IMR-90 (cell line): ENCODE data around the gene PRLR. TPM values are rescaled to one million over a fixed set of nuclear protein-coding genes. Genes with fewer than 3 reads are reported as not detected.

Experiments
- ATAC-seq: fragments of 200-7000 bp; cut with Tn5 transposase; 2 replicates; pipeline ENCODE4 v1.9.1; 2020; ENCODE audit warnings: low read depth, mild to moderate bottlenecking, moderate library complexity
- BruUV-seq: library from RNA; stranded (reverse); fragments of 400-500 nt; replicated peaks from 2 replicates; lab custom pipeline; 2021; lab: Mats Ljungman, UMichigan
- CTCF ChIA-PET: fragments of 300-600 bp; formaldehyde crosslinking; extraction: SDS; loops from one replicate; lab custom pipeline; 2021; ENCODE audit warnings: antibody characterized with exemption; lab: Yijun Ruan, JAX
- POLR2A ChIA-PET: fragments of 300-600 bp; sonication (Branson Sonifier 250); formaldehyde crosslinking; loops from one replicate; lab custom pipeline; 2022; ENCODE audit warnings: antibody characterized with exemption; ENCODE audit not compliant: unreplicated experiment; lab: Charles Lee
- DNase-seq: peaks from one replicate; pipeline ENCODE4 v3.0.0; 2013
- H2AFZ ChIP-seq: replicated peaks from 2 replicates; pipeline ENCODE3; 2013; ENCODE audit warnings: low read length, mild to moderate bottlenecking; ENCODE audit not compliant: poor library complexity
- H2AK5ac ChIP-seq: 2 replicates; pipeline ENCODE4 v1.6.1; 2013; ENCODE audit warnings: low read depth, low read length, inconsistent platforms
- H2AK9ac ChIP-seq: replicated peaks from 2 replicates; pipeline ENCODE3; 2013; ENCODE audit warnings: mild to moderate bottlenecking, low read depth, low read length, moderate library complexity; ENCODE audit not compliant: poor library complexity
- H2BK120ac ChIP-seq: 2 replicates; pipeline ENCODE4 v1.6.1; 2013; ENCODE audit warnings: low read depth, low read length, inconsistent platforms
- H2BK15ac ChIP-seq: 3 replicates; pipeline ENCODE4 v1.6.1; 2013; ENCODE audit warnings: low read depth, low read length, inconsistent platforms
- H2BK20ac ChIP-seq: 2 replicates; pipeline ENCODE4 v1.6.1; 2013; ENCODE audit warnings: low read depth, mild to moderate bottlenecking, inconsistent platforms, low read length, moderate library complexity
- H2BK5ac ChIP-seq: 2 replicates; pipeline ENCODE4 v1.6.1; 2013; ENCODE audit warnings: mild to moderate bottlenecking, low read depth, low read length, inconsistent platforms; ENCODE audit not compliant: poor library complexity, severe bottlenecking
- H3K14ac ChIP-seq: replicated peaks from 2 replicates; pipeline ENCODE4 v1.6.1; 2013; ENCODE audit warnings: low read depth, low read length, inconsistent platforms
- H3K18ac ChIP-seq: 2 replicates; pipeline ENCODE4 v1.6.1; 2013; ENCODE audit warnings: low read depth, low read length, control low read depth
- H3K23ac ChIP-seq: 2 replicates; pipeline ENCODE4 v1.6.1; 2013; ENCODE audit warnings: low read depth, low read length, inconsistent platforms
- H3K27ac ChIP-seq: 2 replicates; pipeline ENCODE4 v1.5.1; 2013; ENCODE audit warnings: mild to moderate bottlenecking, control low read depth, low read length; ENCODE audit not compliant: insufficient read depth
- H3K27me3 ChIP-seq: 2 replicates; pipeline ENCODE4 v1.6.1; 2013; ENCODE audit warnings: low read length; ENCODE audit not compliant: control insufficient read depth, insufficient read depth
- H3K36me3 ChIP-seq: 2 replicates; pipeline ENCODE4 v1.6.1; 2013; ENCODE audit warnings: low read length, mixed read lengths; ENCODE audit not compliant: control insufficient read depth, insufficient read depth
- H3K4ac ChIP-seq: 2 replicates; pipeline ENCODE4 v1.6.1; 2013; ENCODE audit warnings: low read depth, low read length, inconsistent platforms
- H3K4me1 ChIP-seq: 2 replicates; pipeline ENCODE4 v1.6.1; 2013; ENCODE audit warnings: low read length, mixed read lengths; ENCODE audit not compliant: control insufficient read depth, insufficient read depth
- H3K4me2 ChIP-seq: 2 replicates; pipeline ENCODE4 v1.6.1; 2013; ENCODE audit warnings: low read depth, mild to moderate bottlenecking, control low read depth, low read length, moderate library complexity
- H3K4me3 ChIP-seq: 2 replicates; pipeline ENCODE4 v1.5.1; 2013; ENCODE audit warnings: low read depth, mild to moderate bottlenecking, control low read depth, low read length, moderate library complexity; ENCODE audit not compliant: insufficient read depth
- H3K56ac ChIP-seq: 2 replicates; pipeline ENCODE4 v1.6.1; 2013; ENCODE audit warnings: low read length, inconsistent platforms; ENCODE audit not compliant: insufficient read depth; ENCODE audit errors: extremely low read depth
- H3K79me1 ChIP-seq, 2 experiments: 2 replicates each; pipeline ENCODE4 v1.6.1; 2013; ENCODE audit warnings: low read length in 2 of 2, inconsistent platforms in 1 of 2, low read depth in 1 of 2
- H3K9ac ChIP-seq: 2 replicates; pipeline ENCODE4 v1.6.1; 2013; ENCODE audit warnings: low read depth, low read length, control low read depth
- H3K9me1 ChIP-seq: 2 replicates; pipeline ENCODE4 v1.6.1; 2013; ENCODE audit warnings: low read length, inconsistent platforms; ENCODE audit not compliant: insufficient read depth
- H3K9me3 ChIP-seq: 2 replicates; pipeline ENCODE4 v1.6.1; 2013; ENCODE audit warnings: low read length; ENCODE audit not compliant: control insufficient read depth, insufficient read depth
- H4K20me1 ChIP-seq: 2 replicates; pipeline ENCODE4 v1.6.1; 2013; ENCODE audit warnings: low read length, inconsistent platforms; ENCODE audit not compliant: insufficient read depth
- H4K5ac ChIP-seq: 2 replicates; pipeline ENCODE4 v1.6.1; 2013; ENCODE audit warnings: mild to moderate bottlenecking, low read depth, low read length, control low read depth
- H4K8ac ChIP-seq, 2 experiments: 2 replicates each; pipeline ENCODE4 v1.6.1; 2013; ENCODE audit warnings: low read depth in 2 of 2, low read length in 2 of 2, control low read depth in 1 of 2, inconsistent platforms in 1 of 2
- H4K91ac ChIP-seq: 2 replicates; pipeline ENCODE4 v1.6.1; 2013; ENCODE audit warnings: low read depth, low read length, inconsistent platforms; ENCODE audit not compliant: insufficient read depth
- BHLHE40 ChIP-seq: fragments of 150-350 bp; IDR thresholded peaks from 2 replicates; pipeline ENCODE4 v1.6.1; 2016; ENCODE audit warnings: mild to moderate bottlenecking, low read depth, low read length
- CEBPB ChIP-seq: IDR thresholded peaks from 2 replicates; pipeline ENCODE4 v1.6.1; 2012; ENCODE audit warnings: low read depth, low read length, improper control_type of control experiment
- CHD1 ChIP-seq: IDR thresholded peaks from 2 replicates; pipeline ENCODE4 v1.6.1; 2012; ENCODE audit warnings: low read depth, low read length, improper control_type of control experiment
- FOS ChIP-seq: fragments of 150-350 bp; IDR thresholded peaks from 2 replicates; pipeline ENCODE4 v1.6.1; 2016; ENCODE audit warnings: low read depth, low read length
- MAFK ChIP-seq: IDR thresholded peaks from 2 replicates; pipeline ENCODE4 v1.6.1; 2012; ENCODE audit warnings: low read depth, low read length, improper control_type of control experiment
- MAZ ChIP-seq: IDR thresholded peaks from 2 replicates; pipeline ENCODE4 v1.6.1; 2012; ENCODE audit warnings: low read depth, mild to moderate bottlenecking, low read length, improper control_type of control experiment, moderate library complexity, borderline replicate concordance
- MXI1 ChIP-seq: IDR thresholded peaks from 2 replicates; pipeline ENCODE4 v1.6.1; 2012; ENCODE audit warnings: low read depth, mild to moderate bottlenecking, low read length, moderate library complexity, borderline replicate concordance
- NFE2L2 ChIP-seq: fragments of 150-350 bp; IDR thresholded peaks from 2 replicates; pipeline ENCODE4 v1.6.1; 2016; ENCODE audit warnings: low read depth, mild to moderate bottlenecking, low read length
- POLR2A ChIP-seq: IDR thresholded peaks from 2 replicates; pipeline ENCODE4 v1.6.1; 2012; ENCODE audit warnings: mild to moderate bottlenecking, low read depth, low read length
- RAD21 ChIP-seq: IDR thresholded peaks from 2 replicates; pipeline ENCODE4 v1.6.1; 2012; ENCODE audit warnings: low read length, improper control_type of control experiment
- RCOR1 ChIP-seq: IDR thresholded peaks from 2 replicates; pipeline ENCODE4 v1.6.1; 2012; ENCODE audit warnings: mild to moderate bottlenecking, low read length, improper control_type of control experiment; ENCODE audit not compliant: insufficient replicate concordance
- RFX5 ChIP-seq: IDR thresholded peaks from 2 replicates; pipeline ENCODE4 v1.8.0; 2012; ENCODE audit warnings: low read depth, mild to moderate bottlenecking, low read length, moderate library complexity
- SMC3 ChIP-seq: fragments of 150-350 bp; IDR thresholded peaks from 2 replicates; pipeline ENCODE4 v1.6.1; 2016; ENCODE audit warnings: low read depth, mild to moderate bottlenecking, antibody characterized with exemption, low read length, moderate library complexity
- WGBS, 2 experiments: methylation state at CpG; one replicate each; pipeline versions ENCODE4 v1.1.5 to v1.1.7; 2013; ENCODE audit warnings: missing lambda C conversion rate in 2 of 2; ENCODE audit not compliant: insufficient read length in 1 of 2; ENCODE audit errors: extremely low coverage in 2 of 2; 5-methylcytosine and 5-hydroxymethylcytosine counted together
- dilution Hi-C: fragments of 300-500 bp; cut with HindIII; formaldehyde crosslinking; loops from one replicate; pipeline ENCODE4 v1.14.3; 2018; ENCODE audit warnings: low sequenced_read_pairs; ENCODE audit not compliant: unreplicated experiment
- in situ Hi-C: fragments of 300-500 bp; cut with MboI; formaldehyde crosslinking; loops from 3 replicates; pipeline ENCODE4 v1.14.3; 2019; ENCODE audit warnings: low sequenced_read_pairs, inconsistent platforms, mixed read lengths
- intact Hi-C: fragments of 100-400 bp; cut with micrococcal nuclease; formaldehyde crosslinking; loops from 2 replicates; pipeline ENCODE4 v1.10.0; 2022
- polyA plus RNA-seq, 3 experiments: library from polyadenylated mRNA; depleted of rRNA; stranded (reverse); fragments of >200 nt; gene quantifications; 2 replicates each; pipeline ENCODE4 v1.2.3, GENCODE V29; 2012; ENCODE audit warnings: low replicate concordance in 1 of 3
- total RNA-seq: library from RNA; depleted of rRNA; stranded (reverse); fragments of >200 nt; gene quantifications from 2 replicates; pipeline ENCODE4 v1.2.3, GENCODE V29; 2012
- TF ChIP-seq, protein P1 (sequence below): fragments of 150-350 bp; IDR thresholded peaks from 2 replicates; pipeline ENCODE4 v1.6.1; 2016; ENCODE audit warnings: low read depth, mild to moderate bottlenecking, low read length, moderate library complexity, borderline replicate concordance
- TF ChIP-seq, protein P2 (sequence below): fragments of 150-350 bp; IDR thresholded peaks from 2 replicates; pipeline ENCODE4 v1.6.1; 2017; ENCODE audit warnings: mild to moderate bottlenecking, antibody characterized with exemption, low read length, low read depth
- TF ChIP-seq, protein P3 (sequence below): conservative IDR thresholded peaks from 2 replicates; pipeline ENCODE4 v1.5.1; 2012; ENCODE audit warnings: mild to moderate bottlenecking, low read depth, low read length, improper control_type of control experiment

PRLR gene
- total and polyA plus RNA-seq, 2 of the 4 experiments (the other 2 are of a cell fraction), result 0.24 to 0.54 TPM

DNA sequence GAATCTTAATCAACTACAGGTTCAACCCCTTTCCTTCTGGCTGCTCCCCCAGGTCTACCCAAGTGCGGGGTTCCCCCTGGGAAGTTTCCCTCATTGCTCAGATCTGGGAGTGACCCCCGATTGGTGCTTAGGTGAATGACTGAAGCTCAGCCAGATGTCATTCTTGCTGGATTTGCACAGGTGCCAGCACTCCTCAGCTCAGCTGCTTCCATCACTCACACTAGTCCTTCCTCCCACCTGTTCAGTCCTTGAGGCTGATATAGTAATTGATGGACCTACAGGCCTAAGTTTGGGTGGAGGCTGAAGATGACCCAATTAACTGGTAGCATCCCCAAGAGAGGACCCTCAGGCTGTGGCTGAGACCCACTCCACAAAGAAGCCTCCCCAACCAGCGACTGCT lies 32.9 kb downstream of the PRLR start:
- no peaks in the 10 kb centered on the region for H3K36me3 ChIP-seq
- no peaks in the 10 kb centered on the region; the same call in 1 of the 2 replicates for H3K9me3 ChIP-seq
- no peak overlapping the region for H2BK15ac ChIP-seq
- peaks cover 51% of the 10 kb centered on the region for H3K27me3 ChIP-seq
- BruUV-seq, result no TSS peak
- no peak overlapping the region for H2BK20ac ChIP-seq
- no peak overlapping the region for H4K8ac ChIP-seq
- no peak overlapping the region for H2AK5ac ChIP-seq
- H3K4ac ChIP-seq, result no peak overlapping the region
- H4K5ac ChIP-seq, result no peak overlapping the region
- intact Hi-C loops (no loop called here), dilution Hi-C loops (no loop called here), in situ Hi-C loops (no loop called here)
- H3K23ac ChIP-seq, result no peak overlapping the region
- H2BK5ac ChIP-seq, result no peak overlapping the region
- no peaks in the 10 kb centered on the region for H4K20me1 ChIP-seq
- no peak overlapping the region for H3K9ac ChIP-seq
- no peak overlapping the region for H4K91ac ChIP-seq
- H3K14ac ChIP-seq, result no peak overlapping the region
- no peak overlapping the region for H3K56ac ChIP-seq
- no peak overlapping the region for H3K4me3 ChIP-seq
- no peak overlapping the region for H2AFZ ChIP-seq
- ATAC-seq, result no peak
- POLR2A ChIA-PET, result no interaction called here
- no peak overlapping the region for H3K27ac ChIP-seq
- no peak for TF ChIP-seq MAFK
- TF ChIP-seq, protein P1, sequence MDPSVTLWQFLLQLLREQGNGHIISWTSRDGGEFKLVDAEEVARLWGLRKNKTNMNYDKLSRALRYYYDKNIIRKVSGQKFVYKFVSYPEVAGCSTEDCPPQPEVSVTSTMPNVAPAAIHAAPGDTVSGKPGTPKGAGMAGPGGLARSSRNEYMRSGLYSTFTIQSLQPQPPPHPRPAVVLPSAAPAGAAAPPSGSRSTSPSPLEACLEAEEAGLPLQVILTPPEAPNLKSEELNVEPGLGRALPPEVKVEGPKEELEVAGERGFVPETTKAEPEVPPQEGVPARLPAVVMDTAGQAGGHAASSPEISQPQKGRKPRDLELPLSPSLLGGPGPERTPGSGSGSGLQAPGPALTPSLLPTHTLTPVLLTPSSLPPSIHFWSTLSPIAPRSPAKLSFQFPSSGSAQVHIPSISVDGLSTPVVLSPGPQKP, result no peak
- no peak for TF ChIP-seq SMC3
- TF ChIP-seq MAZ, result no peak
- no peak for TF ChIP-seq MXI1
- TF ChIP-seq FOS, result no peak
- no peak for TF ChIP-seq BHLHE40
- no peak for TF ChIP-seq CHD1
- no peak for TF ChIP-seq CEBPB
- TF ChIP-seq NFE2L2, result no peak
- no peak for TF ChIP-seq RCOR1
- TF ChIP-seq POLR2A, result no peak
- TF ChIP-seq RFX5, result no peak
- TF ChIP-seq RAD21, result no peak
- TF ChIP-seq, protein P2, sequence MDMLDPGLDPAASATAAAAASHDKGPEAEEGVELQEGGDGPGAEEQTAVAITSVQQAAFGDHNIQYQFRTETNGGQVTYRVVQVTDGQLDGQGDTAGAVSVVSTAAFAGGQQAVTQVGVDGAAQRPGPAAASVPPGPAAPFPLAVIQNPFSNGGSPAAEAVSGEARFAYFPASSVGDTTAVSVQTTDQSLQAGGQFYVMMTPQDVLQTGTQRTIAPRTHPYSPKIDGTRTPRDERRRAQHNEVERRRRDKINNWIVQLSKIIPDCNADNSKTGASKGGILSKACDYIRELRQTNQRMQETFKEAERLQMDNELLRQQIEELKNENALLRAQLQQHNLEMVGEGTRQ, result no peak
- TF ChIP-seq, protein P3, sequence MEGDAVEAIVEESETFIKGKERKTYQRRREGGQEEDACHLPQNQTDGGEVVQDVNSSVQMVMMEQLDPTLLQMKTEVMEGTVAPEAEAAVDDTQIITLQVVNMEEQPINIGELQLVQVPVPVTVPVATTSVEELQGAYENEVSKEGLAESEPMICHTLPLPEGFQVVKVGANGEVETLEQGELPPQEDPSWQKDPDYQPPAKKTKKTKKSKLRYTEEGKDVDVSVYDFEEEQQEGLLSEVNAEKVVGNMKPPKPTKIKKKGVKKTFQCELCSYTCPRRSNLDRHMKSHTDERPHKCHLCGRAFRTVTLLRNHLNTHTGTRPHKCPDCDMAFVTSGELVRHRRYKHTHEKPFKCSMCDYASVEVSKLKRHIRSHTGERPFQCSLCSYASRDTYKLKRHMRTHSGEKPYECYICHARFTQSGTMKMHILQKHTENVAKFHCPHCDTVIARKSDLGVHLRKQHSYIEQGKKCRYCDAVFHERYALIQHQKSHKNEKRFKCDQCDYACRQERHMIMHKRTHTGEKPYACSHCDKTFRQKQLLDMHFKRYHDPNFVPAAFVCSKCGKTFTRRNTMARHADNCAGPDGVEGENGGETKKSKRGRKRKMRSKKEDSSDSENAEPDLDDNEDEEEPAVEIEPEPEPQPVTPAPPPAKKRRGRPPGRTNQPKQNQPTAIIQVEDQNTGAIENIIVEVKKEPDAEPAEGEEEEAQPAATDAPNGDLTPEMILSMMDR, result no peak
- no peak overlapping the region for H3K18ac ChIP-seq
- peaks cover 8% of the 10 kb centered on the region for H3K9me1 ChIP-seq
- H2AK9ac ChIP-seq, result no peak overlapping the region
- no peak overlapping the region for H2BK120ac ChIP-seq
- CTCF ChIA-PET, result no interaction called here
- no CpG with 5 or more reads among the region's 3 CpGs for WGBS, 2 experiments
- no peaks in the 10 kb centered on the region for H3K79me1 ChIP-seq
- no peak for DNase-seq
- H3K4me2 ChIP-seq, result no peak overlapping the region
- H3K4me1 ChIP-seq, result no peaks in the 10 kb centered on the region
